T-cell (primary cell): ENCODE measurements around the gene ADARB2. TPM values are rescaled to one million over a fixed set of nuclear protein-coding genes. Genes with fewer than 3 reads are reported as not detected.

ENCODE experiments used
- ATAC-seq, 4 experiments: fragments of 200-7000 bp in 3 of 4; fragments of 150-1000 bp in 1 of 4; cut with Tn5 transposase; replicated peaks in 1 of 4; 1 replicate in 3 of 4; 2 replicates in 1 of 4; pipeline ENCODE4 v1.10.0; 2021; ENCODE audit warnings: moderate library complexity in 3 of 4, mild to moderate bottlenecking in 2 of 4, moderate number of reproducible peaks in 1 of 4
- CTCF ChIA-PET, 2 donors: fragments of 300-600 bp; sonication (Branson Sonifier 250); formaldehyde crosslinking; loops; one replicate each; lab custom pipeline; 2022; ENCODE audit warnings: antibody characterized with exemption in 2 of 2; lab: Charles Lee
- POLR2A ChIA-PET, 2 donors: fragments of 300-600 bp; sonication (Branson Sonifier 250); formaldehyde crosslinking; loops; one replicate each; lab custom pipeline; 2022; ENCODE audit warnings: antibody characterized with exemption in 2 of 2; lab: Charles Lee
- DNase-seq, 35 experiments: peaks; one replicate each; pipeline versions ENCODE4 v3.0.0 to v3.0.0-alpha.2; 2013 to 2023
- H3K27ac ChIP-seq: one replicate; pipeline ENCODE4 v1.5.1; 2013; ENCODE audit warnings: low read length
- H3K27me3 ChIP-seq, 2 experiments: replicated peaks in 1 of 2; 1 replicate in 1 of 2; 2 replicates in 1 of 2; pipeline versions ENCODE4 v1.6.1 to v1.7.0; 2013; ENCODE audit warnings: low read length in 1 of 2, mixed read lengths in 1 of 2; ENCODE audit not compliant: control insufficient read depth in 2 of 2, insufficient read depth in 2 of 2; ENCODE audit errors: extremely low read depth in 1 of 2
- H3K36me3 ChIP-seq, 2 donors: 1 replicate in 1 of 2; 2 replicates in 1 of 2; pipeline versions ENCODE4 v1.6.1 to v1.7.0; 2013; ENCODE audit warnings: low read length in 1 of 2; ENCODE audit not compliant: control insufficient read depth in 2 of 2, insufficient read depth in 1 of 2; ENCODE audit errors: extremely low read depth in 1 of 2
- H3K4me1 ChIP-seq, 2 experiments: 1 replicate in 1 of 2; 2 replicates in 1 of 2; pipeline versions ENCODE4 v1.6.1 to v1.7.0; 2013; ENCODE audit warnings: low read length in 2 of 2, mixed read lengths in 1 of 2; ENCODE audit not compliant: insufficient read depth in 2 of 2, control insufficient read depth in 1 of 2; ENCODE audit errors: extremely low read depth in 1 of 2
- H3K4me3 ChIP-seq, 2 donors: 1 replicate in 1 of 2; 2 replicates in 1 of 2; pipeline versions ENCODE4 v1.5.1 to v1.7.0; 2013; ENCODE audit warnings: mild to moderate bottlenecking in 2 of 2, low read length in 1 of 2, moderate library complexity in 1 of 2; ENCODE audit not compliant: control insufficient read depth in 1 of 2; ENCODE audit errors: extremely low read depth in 1 of 2
- H3K9me3 ChIP-seq: 2 replicates; pipeline ENCODE4 v1.7.0; 2013
- H3K27ac Mint-ChIP-seq, 2 donors: one replicate each; pipeline ENCODE4 v1.8.0; 2020 to 2021; ENCODE audit warnings: mild to moderate bottlenecking in 2 of 2, mixed read lengths in 2 of 2
- H3K27me3 Mint-ChIP-seq, 2 donors: one replicate each; pipeline ENCODE4 v1.8.0; 2021 to 2022; ENCODE audit warnings: mixed read lengths in 2 of 2
- H3K36me3 Mint-ChIP-seq: one replicate; pipeline ENCODE4 v1.8.0; 2021; ENCODE audit warnings: mixed read lengths
- H3K4me1 Mint-ChIP-seq, 3 donors: one replicate each; pipeline ENCODE4 v1.8.0; 2020 to 2022; ENCODE audit warnings: mixed read lengths in 3 of 3, mild to moderate bottlenecking in 1 of 3
- H3K4me3 Mint-ChIP-seq, 3 donors: one replicate each; pipeline ENCODE4 v1.8.0; 2020 to 2022; ENCODE audit warnings: mild to moderate bottlenecking in 3 of 3, mixed read lengths in 3 of 3, moderate library complexity in 3 of 3
- H3K9me3 Mint-ChIP-seq, 3 donors: one replicate each; pipeline ENCODE4 v1.8.0; 2020 to 2022; ENCODE audit warnings: mixed read lengths in 3 of 3
- WGBS: methylation state at CpG from one replicate; pipeline ENCODE4 v1.1.5; 2013; ENCODE audit warnings: missing lambda C conversion rate; ENCODE audit not compliant: insufficient coverage; 5-methylcytosine and 5-hydroxymethylcytosine counted together
- total RNA-seq, 35 experiments: library from RNA in 6 of 35; stranded (reverse) in 6 of 35; fragments of 120-200 nt in 1 of 35; gene quantifications; one replicate each; pipeline versions ENCODE4 v1.2.1 to v1.2.4 and lab custom pipeline; 2013 to 2026

The ADARB2 gene
- total RNA-seq, 5 donors from 2014 or later (not counting 1 experiment from before 2014, with no cell fraction given), result 0.07 to 4.0 (median 0.41) TPM

- peaks cover 0 to 9% of the 10 kb centered on the region in 2 experiments for H3K27me3 ChIP-seq
- no peaks in the 10 kb centered on the region for H3K36me3 ChIP-seq
- no peak overlapping the region for H3K4me3 Mint-ChIP-seq
- H3K4me3 ChIP-seq, result no peak overlapping the region
- ChIA-PET CTCF (no interaction called here), POLR2A (no interaction called here)
- H3K9me3 ChIP-seq, result no peaks in the 10 kb centered on the region
- no peak overlapping the region for H3K27ac ChIP-seq
- DNase-seq (no peak), ATAC-seq (no peak)
- H3K9me3 Mint-ChIP-seq, result peaks cover 0 to 6% (median 0%) of the 10 kb centered on the region in 3 donors
- 61% methylated on average over 8 of the region's 9 CpGs for WGBS
- H3K4me1 Mint-ChIP-seq, result peaks cover 0 to 8% (median 0%) of the 10 kb centered on the region in 3 donors
- H3K27me3 Mint-ChIP-seq, result peaks cover 6 to 13% of the 10 kb centered on the region in 2 donors
- H3K4me1 ChIP-seq, result no peaks in the 10 kb centered on the region
- H3K36me3 Mint-ChIP-seq, result no peaks in the 10 kb centered on the region
- no peak overlapping the region for H3K27ac Mint-ChIP-seq
These were observed 184.9 kb downstream of the ADARB2 start for GRCh38 chr10:1552406-1552805.

- DNase-seq (no peak), ATAC-seq (no peak)
- CTCF ChIA-PET, result no interaction called here
- Mint-ChIP-seq H3K36me3 (no peaks in the 10 kb centered on the region), H3K4me1 (peaks cover 0 to 8% (median 0%) of the 10 kb centered on the region in 3 donors), H3K4me3 (no peak overlapping the region), H3K27ac (no peak overlapping the region), H3K9me3 (peaks cover 0 to 6% (median 0%) of the 10 kb centered on the region in 3 donors), H3K27me3 (peaks cover 0 to 8% of the 10 kb centered on the region in 2 donors)
- no peaks in the 10 kb centered on the region for H3K36me3 ChIP-seq
- H3K9me3 ChIP-seq, result no peaks in the 10 kb centered on the region
- H3K27me3 ChIP-seq, result peaks cover 0 to 3% of the 10 kb centered on the region in 2 experiments
- POLR2A ChIA-PET, result no interaction called here
- H3K4me1 ChIP-seq, result no peaks in the 10 kb centered on the region
- no peak overlapping the region for H3K27ac ChIP-seq
- 83% methylated on average over 18 of the region's 18 CpGs for WGBS
- no peak overlapping the region for H3K4me3 ChIP-seq
These were observed 185.5 kb downstream of the ADARB2 start for GRCh38 chr10:1551636-1552338.

DNA sequence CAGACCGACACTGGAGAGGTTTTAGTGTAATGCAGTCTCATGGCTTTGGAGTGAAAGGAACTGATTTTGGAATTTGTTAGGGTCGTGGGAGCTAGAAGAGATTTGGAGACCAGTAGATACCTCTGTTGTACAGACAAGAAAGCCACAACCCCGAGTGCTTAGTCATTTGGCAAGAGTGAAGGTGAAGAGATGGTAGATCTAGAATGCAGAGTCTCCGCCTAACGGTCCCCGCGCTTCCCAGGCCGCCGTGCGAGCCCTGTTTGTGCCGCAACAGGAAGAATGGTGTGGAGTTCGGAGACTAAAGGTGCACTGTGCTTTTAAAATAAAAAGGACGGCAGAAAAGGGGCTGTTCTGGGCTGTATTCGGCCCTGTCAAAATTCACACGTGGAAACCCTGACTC is 186.7 kb downstream of the ADARB2 start:
- no peaks in the 10 kb centered on the region for H3K9me3 ChIP-seq
- H3K4me3 Mint-ChIP-seq, result no peak overlapping the region
- WGBS, result 82% methylated on average over 15 of the region's 15 CpGs
- CTCF ChIA-PET, result no interaction called here
- H3K27ac Mint-ChIP-seq, result no peak overlapping the region
- H3K4me1 ChIP-seq, result no peaks in the 10 kb centered on the region
- no peaks in the 10 kb centered on the region for H3K36me3 Mint-ChIP-seq
- ATAC-seq, result no peak
- H3K9me3 Mint-ChIP-seq, result peaks cover 0 to 6% (median 0%) of the 10 kb centered on the region in 3 donors
- no peak overlapping the region for H3K4me3 ChIP-seq
- H3K36me3 ChIP-seq, result no peaks in the 10 kb centered on the region
- no peak overlapping the region for H3K27ac ChIP-seq
- H3K27me3 ChIP-seq, result peaks cover 0 to 10% of the 10 kb centered on the region in 2 experiments
- peaks cover 0 to 8% (median 0%) of the 10 kb centered on the region in 3 donors for H3K4me1 Mint-ChIP-seq
- H3K27me3 Mint-ChIP-seq, result peaks cover 0 to 8% of the 10 kb centered on the region in 2 donors
- POLR2A ChIA-PET, result no interaction called here
- DNase-seq, result no peak

GRCh38 chr10:1550291-1550595 is 187.1 kb downstream of the ADARB2 start:
- DNase-seq (no peak), ATAC-seq (no peak)
- Histone ChIP-seq H3K27me3 (peaks cover 0 to 11% of the 10 kb centered on the region in 2 experiments), H3K4me3 (no peak overlapping the region), H3K27ac (no peak overlapping the region), H3K36me3 (no peaks in the 10 kb centered on the region), H3K9me3 (no peaks in the 10 kb centered on the region), H3K4me1 (no peaks in the 10 kb centered on the region)
- peaks cover 0 to 8% of the 10 kb centered on the region in 2 donors for H3K27me3 Mint-ChIP-seq
- no peaks in the 10 kb centered on the region for H3K36me3 Mint-ChIP-seq
- H3K4me1 Mint-ChIP-seq, result peaks cover 0 to 8% (median 0%) of the 10 kb centered on the region in 3 donors
- peaks cover 0 to 6% (median 0%) of the 10 kb centered on the region in 3 donors for H3K9me3 Mint-ChIP-seq
- H3K4me3 Mint-ChIP-seq, result no peak overlapping the region
- ChIA-PET POLR2A (interaction anchor here in 1 of 2 donors (0.6 kb wide), 1 partner anchor 18 kb away, joined by 3 read pairs; no protein-coding TSS in a partner anchor), CTCF (no interaction called here)
- WGBS, result 59% methylated on average over 6 of the region's 7 CpGs
- H3K27ac Mint-ChIP-seq, result no peak overlapping the region

DNA sequence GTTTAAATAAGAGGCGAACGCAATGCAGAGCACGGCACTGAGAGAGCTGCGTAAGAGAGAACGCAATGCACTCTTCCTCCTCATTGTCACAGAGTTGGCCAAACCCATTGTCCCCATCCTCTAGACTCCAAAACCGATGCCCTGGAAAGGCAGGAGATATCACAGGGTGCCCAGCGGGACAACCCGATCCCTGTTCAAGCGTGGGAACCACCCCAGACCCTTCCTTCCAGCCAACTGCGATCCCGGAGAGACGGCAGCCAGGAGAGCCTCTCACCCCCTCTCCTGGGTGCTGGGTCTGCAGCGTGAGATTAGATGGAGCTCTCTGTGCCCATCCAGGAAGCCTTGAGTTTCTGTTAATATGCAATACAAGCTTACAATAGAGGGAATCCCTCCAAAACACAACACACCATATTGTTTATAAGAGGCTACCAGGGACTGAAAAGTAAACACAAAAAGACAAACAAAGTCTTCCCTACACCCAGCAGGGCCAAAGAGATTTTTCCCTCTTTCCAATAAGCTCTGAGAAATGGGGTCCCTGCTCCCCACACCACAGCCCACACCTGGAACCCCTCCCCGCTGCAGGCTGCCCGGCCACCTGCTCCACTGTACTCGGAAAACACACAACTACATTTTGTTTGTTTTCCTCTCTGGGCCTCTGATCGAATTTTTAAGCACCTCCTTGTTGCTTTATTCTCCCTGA is 187.6 kb downstream of the ADARB2 start:
- ChIA-PET CTCF (no interaction called here), POLR2A (interaction anchor here in 1 of 2 donors (0.6 kb wide), 1 partner anchor 19 kb away, joined by 3 read pairs; no protein-coding TSS in a partner anchor)
- Mint-ChIP-seq H3K9me3 (peaks cover 0 to 6% (median 0%) of the 10 kb centered on the region in 3 donors), H3K36me3 (no peaks in the 10 kb centered on the region), H3K27ac (no peak overlapping the region), H3K4me3 (no peak overlapping the region), H3K4me1 (peaks cover 0 to 8% (median 0%) of the 10 kb centered on the region in 3 donors), H3K27me3 (peaks cover 0 to 8% of the 10 kb centered on the region in 2 donors)
- Histone ChIP-seq H3K36me3 (no peaks in the 10 kb centered on the region), H3K4me1 (no peaks in the 10 kb centered on the region), H3K9me3 (no peaks in the 10 kb centered on the region), H3K27me3 (peaks cover 0 to 11% of the 10 kb centered on the region in 2 experiments), H3K4me3 (no peak overlapping the region), H3K27ac (no peak overlapping the region)
- 65% methylated on average over 5 of the region's 17 CpGs for WGBS
- no peak for DNase-seq
- ATAC-seq, result no peak

- ATAC-seq (no peak), DNase-seq (no peak)
- no peaks in the 10 kb centered on the region for H3K4me1 ChIP-seq
- Mint-ChIP-seq H3K27ac (no peak overlapping the region), H3K4me3 (no peak overlapping the region), H3K4me1 (peaks cover 0 to 8% (median 0%) of the 10 kb centered on the region in 3 donors), H3K27me3 (peaks cover 0 to 4% of the 10 kb centered on the region in 2 donors), H3K36me3 (no peaks in the 10 kb centered on the region), H3K9me3 (peaks cover 0 to 6% (median 0%) of the 10 kb centered on the region in 3 donors)
- 75% methylated on average over 5 of the region's 7 CpGs for WGBS
- H3K36me3 ChIP-seq, result no peaks in the 10 kb centered on the region
- H3K4me3 ChIP-seq, result no peak overlapping the region
- ChIA-PET POLR2A (no interaction called here), CTCF (no interaction called here)
- H3K9me3 ChIP-seq, result no peaks in the 10 kb centered on the region
- no peak overlapping the region for H3K27ac ChIP-seq
- H3K27me3 ChIP-seq, result peaks cover 0 to 16% of the 10 kb centered on the region in 2 experiments
These were observed 188.7 kb downstream of the ADARB2 start for GRCh38 chr10:1548596-1548995.
